PC-9 (cell line): ENCODE data around the gene M6PR. TPM values are rescaled to one million over a fixed set of nuclear protein-coding genes. Genes with fewer than 3 reads are reported as not detected.

Experiments
- BruUV-seq: library from RNA; stranded (reverse); fragments of 400-500 nt; replicated peaks from 2 replicates; lab custom pipeline; 2021; lab: Mats Ljungman, UMichigan
- CTCF ChIA-PET: fragments of 300-600 bp; sonication (Branson Sonifier 250); formaldehyde crosslinking; loops from one replicate; lab custom pipeline; 2022; ENCODE audit warnings: antibody characterized with exemption; lab: Charles Lee
- POLR2A ChIA-PET: fragments of 300-600 bp; sonication (Branson Sonifier 250); formaldehyde crosslinking; loops from one replicate; lab custom pipeline; 2022; ENCODE audit warnings: antibody characterized with exemption; ENCODE audit not compliant: unreplicated experiment; lab: Charles Lee
- DNase-seq, 2 experiments: peaks; one replicate each; pipeline versions ENCODE4 v3.0.0 to v3.0.0-alpha.2; 2015 to 2022; ENCODE audit warnings: mixed read lengths in 1 of 2
- H2AFZ ChIP-seq: fragments of 200-600 bp; sonication (generic); 2 replicates; pipeline ENCODE4 v1.8.1; 2017; ENCODE audit warnings: antibody characterized with exemption
- H3F3A ChIP-seq: fragments of 200-600 bp; sonication (generic); 2 replicates; pipeline ENCODE4 v1.8.1; 2017; ENCODE audit warnings: antibody characterized with exemption, mild to moderate bottlenecking, low read depth; ENCODE audit not compliant: insufficient read depth
- H3K27ac ChIP-seq: fragments of 200-600 bp; sonication (generic); 2 replicates; pipeline ENCODE4 v1.6.1; 2016; ENCODE audit warnings: mixed run types
- H3K27me3 ChIP-seq: fragments of 200-600 bp; sonication (generic); 2 replicates; pipeline ENCODE4 v1.6.1; 2016; ENCODE audit warnings: low read depth, mixed run types; ENCODE audit not compliant: insufficient read depth
- H3K36me3 ChIP-seq: fragments of 200-600 bp; sonication (generic); 2 replicates; pipeline ENCODE4 v1.6.1; 2016; ENCODE audit warnings: low read depth, mixed run types
- H3K4me1 ChIP-seq: fragments of 200-600 bp; sonication (generic); replicated peaks from 2 replicates; pipeline ENCODE4 v1.6.1; 2016; ENCODE audit warnings: mixed run types; ENCODE audit not compliant: insufficient read depth
- H3K4me2 ChIP-seq: fragments of 200-600 bp; sonication (generic); 2 replicates; pipeline ENCODE4 v1.6.1; 2017; ENCODE audit warnings: mixed run types
- H3K4me3 ChIP-seq: fragments of 200-600 bp; sonication (generic); 2 replicates; pipeline ENCODE4 v1.6.1; 2016; ENCODE audit warnings: mixed run types
- H3K79me2 ChIP-seq: fragments of 200-600 bp; sonication (generic); 2 replicates; pipeline ENCODE4 v1.6.1; 2017; ENCODE audit warnings: low read depth, mixed run types
- H3K9me2 ChIP-seq: fragments of 200-600 bp; sonication (generic); 2 replicates; pipeline ENCODE4 v1.8.1; 2017; ENCODE audit warnings: mild to moderate bottlenecking; ENCODE audit not compliant: insufficient read depth
- H3K9me3 ChIP-seq: fragments of 200-600 bp; sonication (generic); 2 replicates; pipeline ENCODE4 v1.8.1; 2016; ENCODE audit warnings: low read depth; ENCODE audit not compliant: insufficient read depth
- H4K20me1 ChIP-seq: fragments of 200-600 bp; sonication (generic); 2 replicates; pipeline ENCODE4 v1.8.1; 2017; ENCODE audit not compliant: insufficient read depth
- EZH2 ChIP-seq: fragments of 200-600 bp; sonication (generic); IDR thresholded peaks from 2 replicates; pipeline ENCODE4 v1.8.0; 2017; ENCODE audit warnings: antibody characterized with exemption, low read depth
- intact Hi-C: fragments of 100-400 bp; cut with micrococcal nuclease; formaldehyde crosslinking; loops from one replicate; pipeline ENCODE4 v1.10.0; 2022; ENCODE audit not compliant: unreplicated experiment
- total RNA-seq: library from RNA; stranded (reverse); gene quantifications from 2 replicates; pipeline ENCODE4 v1.2.3, GENCODE V29; 2021
- TF ChIP-seq, protein P1 (sequence below): fragments of 200-600 bp; sonication (generic); conservative IDR thresholded peaks from 2 replicates; pipeline ENCODE4 v1.6.1; 2017; ENCODE audit warnings: mixed run types, antibody characterized with exemption, mild to moderate bottlenecking, moderate library complexity

Gene M6PR
- total RNA-seq, 1 experiment from 2014 or later: 237 TPM

DNA sequence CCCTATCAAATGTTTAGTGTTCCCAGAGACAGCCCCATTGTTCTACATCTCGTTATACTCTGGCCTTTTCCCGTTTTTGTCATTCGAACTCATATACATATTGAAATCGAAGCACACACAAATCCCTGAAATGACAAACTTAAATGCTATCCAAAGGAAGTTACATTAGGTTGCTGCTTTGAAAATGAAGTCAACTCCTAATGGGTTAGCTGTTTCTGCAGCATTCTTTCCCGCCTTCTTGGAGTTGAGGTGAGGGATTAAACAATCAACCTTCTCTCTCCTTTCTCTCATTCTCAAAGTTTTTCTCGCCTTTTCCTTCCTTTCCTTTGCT lies 35.8 kb downstream of the M6PR start:
- Histone ChIP-seq H3K4me3 (peak overlapping the region; percentile 79), H3F3A (peaks cover 35% of the 10 kb centered on the region), H3K36me3 (no peaks in the 10 kb centered on the region), H3K9me2 (no peaks in the 10 kb centered on the region), H2AFZ (peak overlapping the region; percentile 92), H3K4me1 (peaks cover 57% of the 10 kb centered on the region), H3K27me3 (no peaks in the 10 kb centered on the region), H3K9me3 (no peaks in the 10 kb centered on the region), H3K27ac (peak overlapping the region; percentile 84), H3K4me2 (peak overlapping the region; percentile 93), H3K79me2 (peaks cover 8% of the 10 kb centered on the region; the same call in 1 of the 2 replicates), H4K20me1 (no peaks in the 10 kb centered on the region)
- ChIA-PET CTCF (no interaction called here), POLR2A (interaction anchor here (0.7 kb wide), 2 partner anchors 178 to 214 kb away, joined by 3 to 4 read pairs; no protein-coding TSS in a partner anchor)
- no peak for TF ChIP-seq EZH2
- TF ChIP-seq, protein P1, sequence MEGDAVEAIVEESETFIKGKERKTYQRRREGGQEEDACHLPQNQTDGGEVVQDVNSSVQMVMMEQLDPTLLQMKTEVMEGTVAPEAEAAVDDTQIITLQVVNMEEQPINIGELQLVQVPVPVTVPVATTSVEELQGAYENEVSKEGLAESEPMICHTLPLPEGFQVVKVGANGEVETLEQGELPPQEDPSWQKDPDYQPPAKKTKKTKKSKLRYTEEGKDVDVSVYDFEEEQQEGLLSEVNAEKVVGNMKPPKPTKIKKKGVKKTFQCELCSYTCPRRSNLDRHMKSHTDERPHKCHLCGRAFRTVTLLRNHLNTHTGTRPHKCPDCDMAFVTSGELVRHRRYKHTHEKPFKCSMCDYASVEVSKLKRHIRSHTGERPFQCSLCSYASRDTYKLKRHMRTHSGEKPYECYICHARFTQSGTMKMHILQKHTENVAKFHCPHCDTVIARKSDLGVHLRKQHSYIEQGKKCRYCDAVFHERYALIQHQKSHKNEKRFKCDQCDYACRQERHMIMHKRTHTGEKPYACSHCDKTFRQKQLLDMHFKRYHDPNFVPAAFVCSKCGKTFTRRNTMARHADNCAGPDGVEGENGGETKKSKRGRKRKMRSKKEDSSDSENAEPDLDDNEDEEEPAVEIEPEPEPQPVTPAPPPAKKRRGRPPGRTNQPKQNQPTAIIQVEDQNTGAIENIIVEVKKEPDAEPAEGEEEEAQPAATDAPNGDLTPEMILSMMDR: no peak
- no TSS peak for BruUV-seq
- no peak for DNase-seq
- intact Hi-C loops: loop anchor here (1.0 to 10.0 kb wide), 3 partner anchors 36 to 231 kb away; partner anchors contain the start of genes A2ML1 and M6PR

GRCh38 chr12:8912914-8913313 lies 36.5 kb downstream of the M6PR start:
- H4K20me1 ChIP-seq: no peaks in the 10 kb centered on the region
- intact Hi-C loops: loop anchor here (1.0 to 10.0 kb wide), 3 partner anchors 36 to 231 kb away; partner anchors contain the start of genes A2ML1 and M6PR
- H3F3A ChIP-seq: peaks cover 35% of the 10 kb centered on the region
- ChIA-PET CTCF (interaction anchor here (0.6 kb wide), 1 partner anchor 256 kb away, joined by 8 read pairs; no protein-coding TSS in a partner anchor), POLR2A (interaction anchor here (0.6 kb wide), 1 partner anchor 831 kb away, joined by 4 read pairs; the partner anchor contains the start of gene NECAP1)
- no TSS peak for BruUV-seq
- no peaks in the 10 kb centered on the region for H3K9me2 ChIP-seq
- H3K27ac ChIP-seq: peak overlapping the region; percentile 84
- H3K79me2 ChIP-seq: peaks cover 8% of the 10 kb centered on the region; the same call in 1 of the 2 replicates
- TF ChIP-seq, protein P1: peak; percentile 51; the same call in 1 of the 2 replicates
- no peak for TF ChIP-seq EZH2
- H3K4me3 ChIP-seq: peak overlapping the region; percentile 79; the same call in 1 of the 2 replicates
- H3K27me3 ChIP-seq: no peaks in the 10 kb centered on the region
- peak overlapping the region; percentile 93 for H3K4me2 ChIP-seq
- no peaks in the 10 kb centered on the region for H3K9me3 ChIP-seq
- H2AFZ ChIP-seq: peak overlapping the region; percentile 9; the same call in 1 of the 2 replicates
- no peaks in the 10 kb centered on the region for H3K36me3 ChIP-seq
- peaks cover 57% of the 10 kb centered on the region for H3K4me1 ChIP-seq
- peak; percentile 85 to 87 for DNase-seq

DNA sequence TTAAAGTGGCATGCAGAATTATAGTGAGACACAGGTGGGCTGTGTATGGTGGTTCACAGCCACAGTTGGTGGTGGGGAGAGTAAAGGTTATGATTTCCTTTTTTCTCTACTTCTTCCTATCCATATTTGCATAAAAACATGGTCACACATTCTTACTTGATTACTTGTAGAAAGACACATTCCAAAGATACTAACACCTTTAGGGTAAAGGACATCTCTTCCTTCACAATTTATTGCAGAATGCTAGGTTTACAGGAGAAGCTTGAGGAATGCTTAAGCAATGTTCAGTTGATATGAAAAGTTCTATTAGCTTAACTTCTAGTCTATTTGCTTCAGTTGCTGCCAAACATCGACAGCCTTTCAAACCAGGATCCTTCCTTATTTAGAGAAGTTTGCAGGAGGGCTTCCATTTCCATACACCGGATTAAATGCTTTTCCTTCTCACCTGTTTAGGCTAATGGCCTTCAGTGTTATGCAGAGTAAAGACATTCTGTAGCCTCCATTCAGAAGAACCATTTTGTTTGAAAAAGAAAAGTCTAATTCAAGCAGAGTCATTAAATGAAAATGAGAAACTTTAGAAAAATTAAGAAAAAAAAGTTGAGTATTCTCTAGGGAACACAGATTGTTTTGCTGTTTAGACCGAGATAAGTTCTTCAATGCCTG lies 37.7 kb downstream of the M6PR start:
- Histone ChIP-seq H3K9me3 (no peaks in the 10 kb centered on the region), H3K27me3 (no peaks in the 10 kb centered on the region), H3K36me3 (no peaks in the 10 kb centered on the region), H4K20me1 (no peaks in the 10 kb centered on the region), H3K4me2 (peak overlapping the region; percentile 93), H3F3A (peaks cover 35% of the 10 kb centered on the region), H3K79me2 (peaks cover 8% of the 10 kb centered on the region; the same call in 1 of the 2 replicates), H3K4me3 (0 out of 2 replicates have a peak overlapping the region, but pooled peaks have one; percentile 1), H3K27ac (peak overlapping the region; percentile 84), H3K4me1 (peaks cover 54% of the 10 kb centered on the region), H3K9me2 (no peaks in the 10 kb centered on the region), H2AFZ (0 out of 2 replicates have a peak overlapping the region, but pooled peaks have one; percentile 24)
- intact Hi-C loops: loop anchor here (10.0 kb wide), 1 partner anchor 87 kb away; the partner anchor contains the start of gene A2ML1
- peak in 1 of 2 experiments; percentile 94 for DNase-seq
- POLR2A ChIA-PET: interaction anchor here (0.5 to 0.7 kb wide), 6 partner anchors 14 to 831 kb away, joined by 3 to 7 read pairs (median 5); no protein-coding TSS in a partner anchor
- no TSS peak for BruUV-seq
- CTCF ChIA-PET: interaction anchor here (0.6 to 1.0 kb wide), 5 partner anchors 23 to 538 kb away, joined by 3 to 5 read pairs (median 3); no protein-coding TSS in a partner anchor
- TF ChIP-seq EZH2: no peak
- TF ChIP-seq, protein P1: no peak
